Measurements from ENCODE around the gene NACC2.
A peak's percentile ranks its signal among the peaks of the same experiment; 100 is the strongest.

DNA sequence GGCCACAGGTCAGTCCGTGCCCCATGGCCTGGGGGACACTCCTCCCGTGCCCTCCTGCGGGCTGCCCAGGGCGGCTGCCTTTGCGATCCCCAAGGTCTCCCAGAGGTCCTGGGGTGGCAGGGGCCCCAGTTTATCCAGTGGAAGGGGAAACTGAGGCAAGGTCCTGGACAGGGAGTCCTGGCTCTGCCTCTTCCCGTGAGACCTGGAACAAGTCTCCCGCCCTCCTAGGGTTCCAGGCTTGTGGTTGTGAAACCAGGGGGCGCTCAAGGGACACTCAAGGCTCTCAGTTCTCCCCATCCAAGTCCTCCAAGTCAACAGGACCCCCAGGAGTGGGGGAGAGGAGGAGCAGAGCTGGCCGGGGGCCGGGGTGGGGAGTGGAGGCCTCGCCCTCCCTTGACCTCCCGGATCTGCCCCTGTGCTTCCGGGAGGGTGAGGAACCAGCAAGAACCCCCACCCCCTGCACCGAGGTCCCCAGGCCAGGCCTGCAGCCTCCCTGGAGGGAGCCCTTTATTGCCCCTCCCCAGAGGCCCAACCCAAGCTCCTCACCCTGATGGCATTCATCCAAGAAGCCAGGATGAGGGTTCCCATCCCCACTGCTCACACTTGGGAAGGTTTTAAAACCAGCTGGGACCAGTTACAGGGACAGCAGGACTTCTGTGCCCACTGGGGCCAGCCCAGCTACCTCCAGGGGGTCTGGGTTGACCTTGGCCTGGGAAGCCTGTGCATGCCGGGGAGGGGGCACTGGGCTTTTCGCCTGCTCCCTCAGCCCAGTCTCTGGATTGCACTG, 48.3 kb upstream of the NACC2 start:
- TF ChIP-seq, protein P1, sequence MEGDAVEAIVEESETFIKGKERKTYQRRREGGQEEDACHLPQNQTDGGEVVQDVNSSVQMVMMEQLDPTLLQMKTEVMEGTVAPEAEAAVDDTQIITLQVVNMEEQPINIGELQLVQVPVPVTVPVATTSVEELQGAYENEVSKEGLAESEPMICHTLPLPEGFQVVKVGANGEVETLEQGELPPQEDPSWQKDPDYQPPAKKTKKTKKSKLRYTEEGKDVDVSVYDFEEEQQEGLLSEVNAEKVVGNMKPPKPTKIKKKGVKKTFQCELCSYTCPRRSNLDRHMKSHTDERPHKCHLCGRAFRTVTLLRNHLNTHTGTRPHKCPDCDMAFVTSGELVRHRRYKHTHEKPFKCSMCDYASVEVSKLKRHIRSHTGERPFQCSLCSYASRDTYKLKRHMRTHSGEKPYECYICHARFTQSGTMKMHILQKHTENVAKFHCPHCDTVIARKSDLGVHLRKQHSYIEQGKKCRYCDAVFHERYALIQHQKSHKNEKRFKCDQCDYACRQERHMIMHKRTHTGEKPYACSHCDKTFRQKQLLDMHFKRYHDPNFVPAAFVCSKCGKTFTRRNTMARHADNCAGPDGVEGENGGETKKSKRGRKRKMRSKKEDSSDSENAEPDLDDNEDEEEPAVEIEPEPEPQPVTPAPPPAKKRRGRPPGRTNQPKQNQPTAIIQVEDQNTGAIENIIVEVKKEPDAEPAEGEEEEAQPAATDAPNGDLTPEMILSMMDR (IDR thresholded peaks at IDR 0.05) = peak in 2 of 5 experiments; percentile 20 to 27
- TF ChIP-seq POLR2AphosphoS5 (IDR thresholded peaks at IDR 0.05) = no peak
- no peak for TF ChIP-seq POLR2A (IDR thresholded peaks at IDR 0.05)
